GM21576 (cell line): ENCODE measurements around the gene ARHGAP18.

ENCODE experiments used
- ATAC-seq: cut with Tn5 transposase; IDR thresholded peaks from one replicate; pipeline ENCODE4 v1.9.1; 2021; ENCODE audit warnings: mild to moderate bottlenecking, moderate library complexity; ENCODE audit not compliant: unreplicated experiment

ARHGAP18 gene

GRCh38 chr6:129695373-129696027, 14.5 kb downstream of the ARHGAP18 start:
- ATAC-seq, result peak; percentile 76

- no peak for ATAC-seq
Observed at GRCh38 chr6:129694036-129694435, 15.9 kb downstream of the ARHGAP18 start.

- ATAC-seq, result no peak
Observed at GRCh38 chr6:129692467-129692866, 17.5 kb downstream of the ARHGAP18 start.

- no peak for ATAC-seq
Observed at GRCh38 chr6:129691709-129692108, 18.3 kb downstream of the ARHGAP18 start.

- no peak for ATAC-seq
Observed at GRCh38 chr6:129691043-129691640, 18.8 kb downstream of the ARHGAP18 start.

GRCh38 chr6:129686941-129687627, 22.9 kb downstream of the ARHGAP18 start:
- ATAC-seq, result peak; percentile 77

- ATAC-seq, result no peak
Observed at GRCh38 chr6:129685662-129686031, 24.3 kb downstream of the ARHGAP18 start.

GRCh38 chr6:129684903-129685661, 24.9 kb downstream of the ARHGAP18 start:
- no peak for ATAC-seq

- ATAC-seq, result no peak
Observed at GRCh38 chr6:129684323-129684884, 25.6 kb downstream of the ARHGAP18 start.

GRCh38 chr6:129683601-129684322, 26.2 kb downstream of the ARHGAP18 start:
- ATAC-seq, result peak; percentile 92

GRCh38 chr6:129681913-129682205, 28.1 kb downstream of the ARHGAP18 start:
- ATAC-seq, result no peak

- ATAC-seq, result no peak
Observed at GRCh38 chr6:129680633-129681032, 29.3 kb downstream of the ARHGAP18 start.

- no peak for ATAC-seq
Observed at GRCh38 chr6:129679758-129680157, 30.2 kb downstream of the ARHGAP18 start.

GRCh38 chr6:129679275-129679674, 30.7 kb downstream of the ARHGAP18 start:
- no peak for ATAC-seq

- no peak for ATAC-seq
Observed at GRCh38 chr6:129678463-129678862, 31.5 kb downstream of the ARHGAP18 start.

GRCh38 chr6:129677620-129678325, 32.2 kb downstream of the ARHGAP18 start:
- no peak for ATAC-seq

- ATAC-seq, result no peak
Observed at GRCh38 chr6:129675669-129676472, 34.1 kb downstream of the ARHGAP18 start.

GRCh38 chr6:129673748-129674147, 36.2 kb downstream of the ARHGAP18 start:
- no peak for ATAC-seq
